Neural crest cell (in vitro differentiated cells): ENCODE measurements around the gene TAGLN3. TPM values are rescaled to one million over a fixed set of nuclear protein-coding genes. Genes with fewer than 3 reads are reported as not detected.

Experiments
- DNase-seq: peaks from one replicate; pipeline ENCODE4 v3.0.0; 2021; ENCODE audit warnings: low read depth, mixed read lengths, low spot score
- H3K27ac Mint-ChIP-seq: one replicate; pipeline ENCODE4 v1.8.0; 2021; ENCODE audit warnings: mild to moderate bottlenecking, mixed read lengths; ENCODE audit not compliant: unreplicated experiment
- H3K27me3 Mint-ChIP-seq: 2 replicates; pipeline ENCODE4 v1.8.0; 2021; ENCODE audit warnings: low read depth, mild to moderate bottlenecking, mixed read lengths
- H3K36me3 Mint-ChIP-seq: 2 replicates; pipeline ENCODE4 v1.8.0; 2021; ENCODE audit warnings: low read depth, mild to moderate bottlenecking, mixed read lengths
- H3K4me1 Mint-ChIP-seq: 2 replicates; pipeline ENCODE4 v1.8.0; 2021; ENCODE audit warnings: mixed read lengths
- H3K4me3 Mint-ChIP-seq: one replicate; pipeline ENCODE4 v1.8.0; 2021; ENCODE audit warnings: mild to moderate bottlenecking, mixed read lengths
- H3K9me3 Mint-ChIP-seq: 2 replicates; pipeline ENCODE4 v1.8.0; 2021; ENCODE audit warnings: mixed read lengths
- long read RNA-seq: library from polyadenylated mRNA; unstranded; transcript quantifications from one replicate; pipeline ENCODE4 v2.0.0, GENCODE V29; 2020
- total RNA-seq: library from RNA; stranded (reverse); gene quantifications from 2 replicates; pipeline ENCODE4 v1.2.1, GENCODE V29; 2021
- TF ChIP-seq, protein P1 (sequence below): fragments of 200-600 bp; sonication (generic); conservative IDR thresholded peaks from 2 replicates; pipeline ENCODE4 v1.5.0; 2021; ENCODE audit warnings: antibody characterized with exemption, mild to moderate bottlenecking

The TAGLN3 gene
- total RNA-seq: 62.6 and 70.2 TPM in 2 replicates
- long read RNA-seq, transcript TAGLN3-203 (4 exons, 1,164 nt): major isoform, 49 of 79 reads
- long read RNA-seq, transcript TAGLN3-202 (5 exons, 1,488 nt): minor isoform, 8 of 79 reads
- long read RNA-seq, transcript TAGLN3-205 (5 exons, 1,301 nt): minor isoform, 22 of 79 reads
- long read RNA-seq, partial matches to known transcripts: 0 of 79 reads
- long read RNA-seq, other reads (novel, unspliced or antisense): 0 of 79 reads

DNA sequence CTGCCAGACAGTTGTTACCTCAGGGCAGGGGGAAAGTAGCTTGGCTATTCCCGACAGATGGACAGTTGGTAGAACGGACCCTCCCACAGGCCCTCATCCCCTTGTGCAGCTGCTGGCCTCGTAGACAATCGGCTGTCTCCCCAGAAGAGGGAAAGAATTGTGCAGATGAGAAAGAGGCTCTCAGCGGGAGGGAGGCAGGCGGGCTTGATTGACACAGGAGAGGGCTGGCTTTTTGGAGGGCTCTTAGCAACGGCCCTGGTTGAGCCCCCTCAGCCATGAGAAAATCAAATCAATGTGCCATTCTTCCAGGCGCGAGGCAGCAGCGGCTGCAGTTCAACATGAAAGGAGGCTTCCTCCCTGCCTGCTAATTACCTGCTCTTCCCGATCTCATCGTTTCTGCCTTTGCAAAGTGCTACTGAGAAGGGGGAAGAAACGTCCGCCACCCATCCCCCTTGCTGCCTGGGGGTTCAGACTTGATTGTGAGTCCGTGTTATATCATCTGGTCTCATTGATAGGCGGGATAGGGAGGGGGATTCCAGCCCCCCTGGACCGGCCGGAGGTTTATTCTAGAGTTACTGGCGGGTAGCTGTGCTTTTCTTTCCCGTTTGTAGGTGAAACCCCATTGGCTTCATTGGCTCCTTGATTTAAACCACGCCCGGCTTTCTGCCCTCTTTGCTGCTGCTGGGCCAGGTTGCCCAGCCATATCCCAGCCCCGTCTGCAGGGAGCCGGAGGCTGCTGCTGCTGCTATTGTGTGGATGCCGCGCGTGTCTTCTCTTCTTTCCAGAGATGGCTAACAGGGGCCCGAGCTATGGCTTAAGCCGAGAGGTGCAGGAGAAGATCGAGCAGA, at the start of gene TAGLN3:
Gene TAGLN3, plus strand, starts transcription at position 287 of the 848 bp plus-strand sequence. Its CDS starts 501 bp downstream, at position 788.
- DNase-seq: peak; percentile 72
- TF ChIP-seq, protein P1, sequence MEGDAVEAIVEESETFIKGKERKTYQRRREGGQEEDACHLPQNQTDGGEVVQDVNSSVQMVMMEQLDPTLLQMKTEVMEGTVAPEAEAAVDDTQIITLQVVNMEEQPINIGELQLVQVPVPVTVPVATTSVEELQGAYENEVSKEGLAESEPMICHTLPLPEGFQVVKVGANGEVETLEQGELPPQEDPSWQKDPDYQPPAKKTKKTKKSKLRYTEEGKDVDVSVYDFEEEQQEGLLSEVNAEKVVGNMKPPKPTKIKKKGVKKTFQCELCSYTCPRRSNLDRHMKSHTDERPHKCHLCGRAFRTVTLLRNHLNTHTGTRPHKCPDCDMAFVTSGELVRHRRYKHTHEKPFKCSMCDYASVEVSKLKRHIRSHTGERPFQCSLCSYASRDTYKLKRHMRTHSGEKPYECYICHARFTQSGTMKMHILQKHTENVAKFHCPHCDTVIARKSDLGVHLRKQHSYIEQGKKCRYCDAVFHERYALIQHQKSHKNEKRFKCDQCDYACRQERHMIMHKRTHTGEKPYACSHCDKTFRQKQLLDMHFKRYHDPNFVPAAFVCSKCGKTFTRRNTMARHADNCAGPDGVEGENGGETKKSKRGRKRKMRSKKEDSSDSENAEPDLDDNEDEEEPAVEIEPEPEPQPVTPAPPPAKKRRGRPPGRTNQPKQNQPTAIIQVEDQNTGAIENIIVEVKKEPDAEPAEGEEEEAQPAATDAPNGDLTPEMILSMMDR: no peak
- peak within 1 kb of the TSS; percentile 96 for H3K27ac Mint-ChIP-seq
- H3K4me1 Mint-ChIP-seq: peaks cover 68% of the 10 kb centered on the region
- peak within 1 kb of the TSS; percentile 99 for H3K4me3 Mint-ChIP-seq
- no peaks in the 10 kb centered on the region for H3K9me3 Mint-ChIP-seq
- H3K27me3 Mint-ChIP-seq: no peaks in the 10 kb centered on the region
- H3K36me3 Mint-ChIP-seq: peaks cover 18% of the 10 kb centered on the region

DNA sequence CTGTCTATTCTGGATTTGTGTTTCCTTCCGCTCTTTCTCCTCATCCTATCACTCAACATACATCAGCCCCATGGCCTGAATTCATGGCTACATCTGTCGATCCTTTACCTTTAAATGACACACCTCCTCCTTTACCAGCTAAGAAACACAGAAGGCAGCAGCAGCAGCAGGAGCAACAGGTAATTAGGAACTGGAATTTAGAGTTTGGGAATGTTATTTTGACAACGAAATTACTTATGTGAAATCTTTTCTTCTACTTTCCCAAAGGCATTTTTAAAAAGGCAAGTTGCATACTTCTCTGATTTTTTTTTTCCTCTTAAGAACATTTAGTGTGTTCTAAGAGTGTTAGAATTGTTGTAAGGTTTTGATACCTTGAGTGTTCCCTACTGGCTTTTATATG, 49.0 kb upstream of the TAGLN3 start:
- H3K36me3 Mint-ChIP-seq: peaks cover 12% of the 10 kb centered on the region
- H3K4me1 Mint-ChIP-seq: peaks cover 52% of the 10 kb centered on the region
- TF ChIP-seq, protein P1: no peak
- H3K4me3 Mint-ChIP-seq: no peak overlapping the region
- H3K27ac Mint-ChIP-seq: no peak overlapping the region
- no peaks in the 10 kb centered on the region for H3K27me3 Mint-ChIP-seq
- DNase-seq: no peak
- H3K9me3 Mint-ChIP-seq: no peaks in the 10 kb centered on the region

DNA sequence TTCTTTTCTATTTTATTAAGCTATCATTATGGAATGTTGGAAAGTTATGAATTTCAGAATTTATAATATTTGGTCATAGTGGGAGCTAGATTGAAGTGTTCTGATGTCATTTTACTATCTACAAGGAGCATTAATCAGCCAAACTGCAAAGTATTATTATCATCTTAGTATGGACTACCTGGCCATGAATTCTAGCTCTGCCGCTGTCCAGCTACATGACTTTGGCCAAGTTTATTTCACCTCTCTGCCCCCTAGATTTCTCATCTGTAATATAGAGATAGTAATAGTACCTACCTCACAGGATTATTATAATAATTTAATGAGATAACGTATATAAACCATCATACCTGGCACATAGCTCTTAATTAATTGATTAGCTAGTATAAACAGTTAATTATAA, 47.7 kb upstream of the TAGLN3 start:
- Mint-ChIP-seq H3K27me3 (no peaks in the 10 kb centered on the region), H3K36me3 (peaks cover 8% of the 10 kb centered on the region), H3K4me1 (peaks cover 48% of the 10 kb centered on the region), H3K9me3 (no peaks in the 10 kb centered on the region), H3K27ac (no peak overlapping the region), H3K4me3 (no peak overlapping the region)
- DNase-seq: no peak
- TF ChIP-seq, protein P1: no peak

DNA sequence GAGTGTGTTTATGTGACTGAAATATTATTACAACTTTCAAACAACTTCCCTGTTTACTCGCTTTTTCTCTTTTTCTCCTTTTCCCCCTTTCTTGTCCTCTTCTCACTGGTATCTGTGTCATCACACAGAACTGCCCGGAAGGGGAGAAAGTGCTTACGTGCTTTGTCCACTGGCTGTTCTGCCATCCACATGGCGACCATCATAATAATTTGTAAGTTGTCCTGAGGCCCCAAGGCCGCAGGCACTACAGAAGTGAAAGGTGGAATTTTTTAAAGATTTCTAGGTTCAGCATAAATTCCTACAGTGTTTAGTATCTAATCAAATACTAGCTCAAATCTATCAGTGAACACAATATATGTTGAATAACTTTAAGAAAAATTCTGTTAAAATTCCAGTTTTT, 46.6 kb upstream of the TAGLN3 start:
- Mint-ChIP-seq H3K4me1 (peaks cover 50% of the 10 kb centered on the region), H3K9me3 (no peaks in the 10 kb centered on the region), H3K4me3 (no peak overlapping the region), H3K36me3 (peaks cover 8% of the 10 kb centered on the region), H3K27me3 (no peaks in the 10 kb centered on the region), H3K27ac (peak overlapping the region; percentile 59)
- no peak for DNase-seq
- TF ChIP-seq, protein P1: no peak

DNA sequence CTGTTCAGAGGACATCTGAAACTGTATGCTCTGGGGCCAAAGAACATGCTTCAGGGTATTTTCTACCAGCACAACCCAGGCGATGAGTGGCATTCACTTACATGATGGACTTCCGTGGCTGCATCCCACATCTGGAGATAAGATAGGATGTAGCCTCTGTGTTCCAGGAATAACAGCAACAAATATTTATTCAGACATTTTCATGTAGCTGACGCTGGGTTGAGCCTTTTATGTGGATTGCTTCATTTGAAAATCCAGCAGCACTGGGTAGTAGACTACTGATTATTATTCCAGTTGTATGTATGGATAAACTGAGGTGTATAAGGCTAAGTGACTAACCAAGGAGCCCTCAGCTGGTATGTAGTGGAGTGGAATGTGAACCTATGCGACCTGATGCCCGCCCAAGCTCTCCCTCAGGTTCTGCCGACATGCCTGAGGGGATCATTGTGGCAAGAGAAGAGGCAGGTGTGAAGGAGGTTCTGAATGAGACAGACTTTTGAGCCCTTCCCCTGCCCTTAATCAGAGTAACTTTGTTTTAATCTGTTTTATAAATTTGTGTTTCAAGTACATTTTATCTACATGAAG, 45.8 kb upstream of the TAGLN3 start:
- no peak overlapping the region for H3K27ac Mint-ChIP-seq
- H3K9me3 Mint-ChIP-seq: no peaks in the 10 kb centered on the region
- no peak overlapping the region for H3K4me3 Mint-ChIP-seq

More for the DNA sequence above, 45.8 kb upstream of the TAGLN3 start:
- TF ChIP-seq, protein P1: no peak
- peaks cover 50% of the 10 kb centered on the region for H3K4me1 Mint-ChIP-seq
- H3K27me3 Mint-ChIP-seq: no peaks in the 10 kb centered on the region
- no peak for DNase-seq
- peaks cover 8% of the 10 kb centered on the region for H3K36me3 Mint-ChIP-seq
